GM18907 (cell line): ENCODE data around the gene KLF12.

Experiments used
- ATAC-seq: cut with Tn5 transposase; IDR thresholded peaks from one replicate; pipeline ENCODE4 v1.9.1; 2021; ENCODE audit warnings: mild to moderate bottlenecking, moderate library complexity; ENCODE audit not compliant: unreplicated experiment

KLF12 gene

GRCh38 chr13:74134221-74134776, at the start of gene KLF12:
KLF12 (minus strand) TSS chr13:74134404.
- ATAC-seq, result peak; percentile 80

- ATAC-seq, result no peak
These were observed 48.3 kb upstream of the KLF12 start for GRCh38 chr13:74182491-74182890.

- no peak for ATAC-seq
These were observed 40.6 kb upstream of the KLF12 start for GRCh38 chr13:74174810-74175209.

GRCh38 chr13:74173822-74174221, 39.6 kb upstream of the KLF12 start:
- ATAC-seq, result no peak

- no peak for ATAC-seq
These were observed 37.4 kb upstream of the KLF12 start for GRCh38 chr13:74171641-74172040.

GRCh38 chr13:74169676-74170075, 35.5 kb upstream of the KLF12 start:
- ATAC-seq, result no peak

GRCh38 chr13:74168263-74168675, 34.1 kb upstream of the KLF12 start:
- no peak for ATAC-seq

GRCh38 chr13:74166261-74167004, 32.2 kb upstream of the KLF12 start:
- no peak for ATAC-seq

GRCh38 chr13:74162782-74163181, 28.6 kb upstream of the KLF12 start:
- no peak for ATAC-seq

GRCh38 chr13:74162135-74162534, 27.9 kb upstream of the KLF12 start:
- ATAC-seq, result no peak

- no peak for ATAC-seq
These were observed 24.6 kb upstream of the KLF12 start for GRCh38 chr13:74158571-74159352.

GRCh38 chr13:74158028-74158427, 23.8 kb upstream of the KLF12 start:
- ATAC-seq, result no peak

GRCh38 chr13:74154981-74155380, 20.8 kb upstream of the KLF12 start:
- no peak for ATAC-seq

GRCh38 chr13:74153316-74153715, 19.1 kb upstream of the KLF12 start:
- no peak for ATAC-seq

GRCh38 chr13:74151859-74152258, 17.7 kb upstream of the KLF12 start:
- no peak for ATAC-seq

GRCh38 chr13:74148352-74148751, 14.1 kb upstream of the KLF12 start:
- ATAC-seq, result no peak

GRCh38 chr13:74145249-74145975, 11.2 kb upstream of the KLF12 start:
- no peak for ATAC-seq

GRCh38 chr13:74144269-74144668, 10.1 kb upstream of the KLF12 start:
- no peak for ATAC-seq

- no peak for ATAC-seq
These were observed 8.1 kb upstream of the KLF12 start for GRCh38 chr13:74142257-74142656.

- ATAC-seq, result no peak
These were observed 4.0 kb upstream of the KLF12 start for GRCh38 chr13:74138241-74138640.

- no peak for ATAC-seq
These were observed 2.0 kb upstream of the KLF12 start for GRCh38 chr13:74136084-74136658.
